ENCODE results near the gene NPAT.
"Not testable (repeated sequence)": the region's sequence is repeated elsewhere in the genome, so short reads cannot be mapped to it uniquely, and the experiment has no call there.

Gene NPAT

DNA sequence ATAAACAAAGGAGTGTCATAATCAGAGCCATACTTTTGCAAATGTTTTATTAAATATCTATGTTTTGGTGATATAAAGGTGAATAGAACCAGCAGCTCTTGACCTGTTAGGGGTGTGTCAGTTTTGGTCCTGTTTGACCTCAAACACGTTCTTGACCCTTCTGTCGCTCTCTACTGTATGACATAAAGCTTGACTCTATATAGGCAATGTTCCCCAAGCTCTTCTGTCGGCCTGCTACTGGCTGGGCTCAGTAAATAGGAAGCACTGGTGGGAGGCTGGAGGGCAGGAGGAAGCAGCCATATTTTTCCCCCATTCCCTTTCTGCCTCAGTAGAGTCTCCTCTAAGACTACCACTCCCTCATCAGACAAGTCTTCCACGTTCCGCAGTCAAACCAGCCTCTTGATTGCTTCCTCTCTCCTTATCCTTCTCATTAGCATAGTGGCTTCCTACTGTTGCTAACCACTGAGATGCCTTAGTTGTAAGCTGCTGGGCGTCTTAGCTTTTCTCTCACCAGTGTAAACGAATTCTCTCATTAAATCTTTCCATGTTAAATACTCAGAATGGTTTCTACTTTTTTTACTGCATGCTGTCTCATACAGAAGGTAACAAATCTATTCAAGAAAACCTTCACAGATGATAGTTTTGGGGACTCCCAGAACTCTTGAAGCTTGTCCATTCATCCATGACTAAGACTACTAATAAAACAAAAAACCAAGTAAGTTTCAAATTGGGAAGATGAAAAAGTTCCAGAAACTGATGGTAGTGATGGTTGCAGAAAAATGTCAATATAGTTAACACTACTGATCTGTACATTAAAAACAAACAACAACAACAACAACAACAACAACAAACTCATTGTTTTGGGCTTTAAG, 3.3 kb downstream of the NPAT start:
- no peak for DNase-seq (ENCODE audit: low read depth)

- DNase-seq (ENCODE audit: low read depth), result no peak
Observed at GRCh38 chr11:108218455-108218854, 4.0 kb downstream of the NPAT start.

DNA sequence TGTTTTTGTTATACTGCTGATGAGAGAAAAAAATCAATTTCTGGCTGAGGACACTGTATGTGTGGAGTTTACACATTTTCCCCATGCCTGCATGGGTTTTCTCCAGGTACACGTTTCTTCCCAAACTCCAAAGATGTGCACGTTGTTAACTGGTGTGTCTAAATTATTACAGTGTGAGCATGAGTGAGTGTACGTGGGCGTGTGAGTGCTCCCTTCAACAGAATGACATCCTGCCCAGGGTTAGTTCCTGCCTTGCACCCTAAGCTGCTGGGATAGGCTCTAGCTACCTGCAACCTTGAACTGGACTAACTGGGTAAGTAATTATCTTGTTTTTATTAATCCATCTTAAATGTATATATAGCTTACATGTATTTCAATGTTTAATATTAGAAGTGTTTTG, 5.5 kb downstream of the NPAT start:
- DNase-seq (ENCODE audit: low read depth), result no peak

- DNase-seq (ENCODE audit: low read depth), result no peak
Observed at GRCh38 chr11:108213784-108214183, 8.7 kb downstream of the NPAT start.

DNA sequence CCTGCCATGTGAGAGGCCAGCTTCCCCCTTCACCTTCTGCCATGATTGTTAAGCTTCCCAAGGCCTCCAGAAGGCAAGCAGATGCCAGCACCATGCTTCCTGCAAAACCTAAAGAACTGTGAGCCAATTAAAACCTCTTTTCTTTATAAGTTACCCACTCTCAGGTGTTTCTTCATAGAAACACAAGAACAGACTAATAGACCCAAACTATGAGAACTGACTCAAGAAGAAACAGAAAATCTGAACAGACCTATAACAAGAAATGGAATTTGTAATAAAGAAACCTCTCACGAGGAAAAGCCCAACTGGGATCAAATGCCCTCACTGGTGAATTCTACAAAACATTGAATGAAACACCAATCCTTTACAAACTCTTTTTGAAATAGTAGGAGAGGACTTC, 12.0 kb downstream of the NPAT start:
- DNase-seq (ENCODE audit: low read depth), result no peak

DNA sequence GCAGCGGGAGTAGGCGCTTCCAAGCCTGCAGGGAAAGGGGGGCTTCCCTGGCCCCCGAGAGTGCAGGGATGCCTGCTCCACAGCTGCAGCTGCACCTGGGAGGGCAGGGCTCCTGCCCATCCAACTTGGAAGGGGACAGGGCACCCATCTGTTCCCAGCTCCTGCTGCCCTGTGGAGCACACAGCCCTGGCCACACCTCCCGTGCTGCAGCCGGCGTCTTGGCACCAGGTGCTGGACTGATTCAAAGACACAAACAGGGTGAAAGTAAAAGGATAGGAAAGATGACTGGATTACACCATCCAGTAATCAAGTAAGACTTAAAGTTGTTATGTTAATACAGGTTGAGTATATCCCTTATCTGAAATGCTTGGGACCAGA, 14.8 kb downstream of the NPAT start:
- no peak for DNase-seq (ENCODE audit: low read depth)

- DNase-seq (ENCODE audit: low read depth), result no peak
Observed at GRCh38 chr11:108206969-108207682, 15.3 kb downstream of the NPAT start.

GRCh38 chr11:108206171-108206570, 16.3 kb downstream of the NPAT start:
- no peak for DNase-seq (ENCODE audit: low read depth)

DNA sequence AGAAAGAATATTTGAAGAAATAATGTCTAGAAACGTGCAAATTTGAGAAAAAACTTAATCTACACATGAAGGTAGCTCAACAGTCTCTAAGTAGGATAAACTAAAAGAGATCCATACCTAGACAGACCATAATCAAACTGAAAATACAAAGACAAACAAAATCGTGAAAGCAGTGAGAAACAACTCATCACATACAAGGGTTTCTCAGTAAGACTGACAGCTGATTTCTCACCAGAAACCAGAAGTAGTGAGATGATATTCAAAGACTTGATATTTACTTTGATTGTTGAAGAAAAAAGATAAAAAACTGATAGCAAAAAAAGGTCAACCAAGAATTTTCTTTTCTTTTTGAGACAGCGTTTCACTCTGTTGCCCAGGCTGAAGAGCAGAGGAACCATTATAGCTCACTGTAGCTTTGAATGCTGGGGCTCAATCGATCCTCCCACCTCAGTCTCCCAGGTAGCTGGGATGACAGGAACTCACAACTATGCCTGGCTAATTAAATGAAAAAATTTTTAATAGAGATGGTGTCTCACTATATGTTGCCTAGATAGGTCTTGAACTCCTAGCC, 17.4 kb downstream of the NPAT start:
- no peak for DNase-seq (ENCODE audit: low read depth)

GRCh38 chr11:108204376-108204775, 18.1 kb downstream of the NPAT start:
- no peak for DNase-seq (ENCODE audit: low read depth)

GRCh38 chr11:108203075-108203474, 19.4 kb downstream of the NPAT start:
- DNase-seq (ENCODE audit: low read depth), result no peak

DNA sequence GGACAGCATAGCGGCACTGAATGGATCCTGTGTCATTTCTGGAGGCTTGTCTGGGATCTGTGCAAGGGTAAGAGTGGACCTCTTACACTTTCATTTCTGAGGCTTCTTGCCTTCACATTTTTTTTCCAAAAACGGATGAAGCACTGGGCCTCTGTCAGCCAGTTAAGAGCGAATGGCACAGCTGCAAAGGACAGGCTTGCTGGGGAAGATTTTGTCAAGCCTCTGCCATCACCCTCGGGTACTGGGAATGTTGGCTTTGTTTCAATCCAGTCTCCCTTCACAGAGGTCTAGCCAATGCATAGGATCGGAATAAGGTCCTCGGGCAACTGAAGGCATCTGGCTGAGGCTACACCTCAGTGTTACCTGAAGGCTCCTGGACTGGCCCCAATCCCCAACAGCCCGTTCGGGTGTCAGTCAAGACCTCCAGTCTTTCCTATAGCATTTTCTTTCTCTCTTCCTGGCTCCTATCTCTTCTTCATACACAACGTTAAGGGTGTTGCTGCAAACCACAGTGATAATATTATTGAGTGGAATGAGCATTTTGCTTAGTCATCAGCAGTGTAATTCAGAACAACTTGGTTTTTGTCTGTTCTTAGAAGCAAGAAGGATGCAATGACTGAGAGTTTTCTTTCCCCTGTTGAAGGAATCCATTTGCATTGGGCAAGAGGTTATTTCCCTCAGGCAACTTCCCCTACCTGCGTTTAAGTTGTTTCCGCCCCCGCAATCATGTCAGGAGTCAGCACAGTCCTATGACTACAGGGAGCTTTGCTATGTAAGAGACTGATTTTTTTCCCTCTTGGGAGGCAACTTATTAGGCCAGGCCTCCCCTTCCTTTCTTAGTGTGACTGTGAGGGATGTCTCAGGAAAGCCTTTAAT, 22.8 kb downstream of the NPAT start:
- no peak for DNase-seq (ENCODE audit: low read depth)

DNA sequence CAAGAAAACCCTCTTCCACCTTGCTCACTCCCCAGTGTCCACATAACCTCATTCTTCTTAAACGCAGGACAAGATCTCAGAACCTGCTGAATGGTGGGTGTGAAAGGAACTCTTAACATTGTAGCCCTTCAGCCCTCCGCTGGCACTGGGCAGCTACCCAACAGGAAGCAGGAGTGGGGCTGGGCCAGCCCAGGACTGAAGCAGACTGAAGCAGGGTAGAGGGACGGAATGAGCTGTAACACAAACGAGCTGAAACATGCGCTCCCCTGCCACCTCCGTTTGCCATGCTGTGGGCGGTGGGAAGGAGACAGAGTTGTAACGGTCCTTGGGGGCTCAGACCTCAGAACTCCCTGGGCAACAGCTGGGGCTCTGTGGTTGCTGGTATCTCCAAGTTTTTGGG, 23.6 kb downstream of the NPAT start:
- DNase-seq (ENCODE audit: low read depth), result no peak

- DNase-seq (ENCODE audit: low read depth), result no peak
Observed at GRCh38 chr11:108197351-108197750, 25.1 kb downstream of the NPAT start.

- DNase-seq (ENCODE audit: low read depth), result no peak
Observed at GRCh38 chr11:108196901-108197300, 25.5 kb downstream of the NPAT start.

DNA sequence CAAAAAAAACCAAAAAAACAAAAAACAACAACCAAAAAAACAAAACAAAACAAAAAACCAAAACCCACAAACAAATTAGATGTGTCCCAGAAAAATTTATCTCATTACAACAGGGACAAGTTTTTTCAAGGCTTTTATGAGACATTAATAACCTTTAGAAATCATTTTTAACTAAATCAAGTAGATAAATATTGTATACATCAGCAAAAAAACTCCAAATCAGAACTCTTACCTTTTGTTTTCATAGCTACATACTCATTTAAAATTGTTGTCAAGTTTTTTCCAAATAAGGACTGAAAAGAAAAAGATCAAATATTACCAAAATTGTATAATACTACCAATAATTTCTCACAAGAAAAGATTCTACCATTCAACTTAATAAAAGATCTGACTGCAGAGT, 28.7 kb downstream of the NPAT start:
- no peak for DNase-seq (ENCODE audit: low read depth)

DNA sequence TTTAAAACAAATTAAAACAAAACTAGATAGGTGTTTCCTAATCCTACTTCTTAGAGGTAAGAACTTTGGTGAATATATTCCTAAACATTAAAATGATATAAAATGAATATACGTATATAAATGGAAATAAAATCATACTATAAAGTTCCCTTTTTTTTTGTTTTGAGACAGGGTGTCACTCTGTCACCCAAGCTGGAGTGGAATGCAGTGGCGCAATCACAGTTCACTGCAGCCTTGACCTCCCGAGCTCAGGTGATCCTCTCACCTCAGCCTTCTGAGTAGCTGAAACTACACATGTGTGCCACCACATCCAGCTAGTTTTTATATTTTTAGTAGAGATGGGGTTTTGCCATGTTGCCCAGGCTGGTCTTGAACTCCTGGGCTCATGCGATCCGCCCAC, 44.9 kb downstream of the NPAT start:
- no peak for DNase-seq (ENCODE audit: low read depth)

GRCh38 chr11:108170184-108170583, 52.3 kb downstream of the NPAT start:
- DNase-seq (ENCODE audit: low read depth), result no peak

DNA sequence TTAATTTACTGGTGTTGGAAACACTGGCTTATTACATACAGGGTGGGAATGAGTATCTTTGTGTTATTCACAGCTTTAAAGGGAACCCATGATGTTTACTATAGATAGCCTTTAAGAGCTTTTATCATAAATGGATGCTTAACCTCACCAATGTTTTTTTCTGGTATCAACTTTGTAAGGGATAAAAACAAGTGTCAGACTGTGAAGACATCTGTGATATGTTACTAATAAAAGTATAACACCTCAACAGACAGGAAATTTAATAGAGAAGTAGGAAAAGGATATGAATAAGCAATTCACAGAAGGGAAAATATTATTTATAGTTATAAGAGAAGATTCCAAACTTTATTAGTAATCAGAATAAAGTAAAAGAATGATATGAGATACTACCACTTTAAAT, 54.8 kb downstream of the NPAT start:
- no peak for DNase-seq (ENCODE audit: low read depth)

DNA sequence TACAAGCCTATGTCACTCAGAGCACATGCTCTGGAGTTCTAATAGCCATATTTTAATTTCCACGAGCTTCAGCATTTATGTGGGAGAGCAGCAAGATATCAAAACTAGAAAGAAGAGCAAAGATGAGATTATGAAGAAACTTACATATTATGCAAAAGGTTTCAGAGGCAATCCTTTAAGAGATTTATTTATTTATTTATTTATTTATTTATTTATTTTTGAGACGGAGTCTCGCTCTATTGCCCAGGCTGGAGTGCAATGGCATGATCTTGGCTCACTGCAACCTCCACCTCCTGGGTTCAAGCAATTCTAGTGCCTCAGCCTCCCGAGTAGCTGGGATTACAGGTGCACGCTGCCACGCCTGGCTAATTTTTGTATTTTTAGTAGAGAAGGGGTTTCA, 59.6 kb downstream of the NPAT start:
- DNase-seq (ENCODE audit: low read depth), result not testable (repeated sequence)

- no peak for DNase-seq (ENCODE audit: low read depth)
Observed at GRCh38 chr11:108160970-108161566, 61.4 kb downstream of the NPAT start.

DNA sequence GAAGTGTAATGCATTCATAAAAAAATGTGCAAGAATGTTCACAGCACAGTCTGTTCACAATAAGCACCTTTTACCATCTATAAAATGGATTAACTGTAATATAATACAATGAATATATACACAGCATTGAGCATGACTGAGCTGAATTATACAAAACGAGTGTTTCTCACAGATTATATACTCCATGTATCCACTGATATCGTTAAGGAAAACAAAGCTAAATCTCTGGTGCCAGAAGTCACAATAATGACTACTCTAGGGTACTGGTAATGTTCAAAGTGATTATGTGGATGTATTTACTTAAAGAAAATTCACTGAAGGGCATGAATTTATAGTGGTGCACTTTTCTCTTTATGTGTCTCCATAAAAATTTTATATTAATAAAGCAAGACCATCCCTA, 67.8 kb downstream of the NPAT start:
- DNase-seq (ENCODE audit: low read depth), result no peak

All from activated gamma-delta T cell treated with anti-CD3 and anti-CD28 coated beads, Interleukin-2, amount 50 U/mL, for 16 hours (primary cell).